HEK293 (cell line): ENCODE results near the gene TRIM9.

ENCODE experiments used
- CTCF ChIA-PET: fragments of 350-600 bp; formaldehyde crosslinking; extraction: SDS; loops from one replicate; lab custom pipeline; 2021; ENCODE audit warnings: antibody characterized with exemption; lab: Yijun Ruan, JAX
- POLR2A ChIA-PET: fragments of 300-600 bp; formaldehyde crosslinking; extraction: SDS; loops from one replicate; lab custom pipeline; 2020; ENCODE audit warnings: antibody characterized with exemption, inconsistent platforms; lab: Yijun Ruan, JAX
- H3K27ac ChIP-seq: fragments of 200-500 bp; sonication (Bioruptor generic); 2 replicates; pipeline ENCODE4 v1.5.1; 2014; ENCODE audit warnings: low read depth, low read length, control low read depth, inconsistent platforms; ENCODE audit errors: extremely low read depth
- H3K36me3 ChIP-seq, 2 experiments: fragments of 200-500 bp in 1 of 2; sonication (Bioruptor generic) in 1 of 2; 1 replicate in 1 of 2; 2 replicates in 1 of 2; pipeline ENCODE4 v1.5.1; 2014 to 2017; ENCODE audit warnings: inconsistent platforms in 2 of 2, low read length in 2 of 2; ENCODE audit not compliant: control insufficient read depth in 2 of 2, insufficient read depth in 1 of 2
- H3K4me1 ChIP-seq: fragments of 200-500 bp; sonication (Bioruptor generic); 2 replicates; pipeline ENCODE4 v1.5.1; 2014; ENCODE audit warnings: mild to moderate bottlenecking, low read length, inconsistent platforms; ENCODE audit not compliant: control insufficient read depth, insufficient read depth
- H3K4me3 ChIP-seq: 2 replicates; pipeline ENCODE4 v1.5.1; 2011; ENCODE audit warnings: low read depth, mild to moderate bottlenecking, control low read depth, low read length, moderate library complexity
- H3K9me3 ChIP-seq: fragments of 200-500 bp; sonication (Bioruptor generic); 2 replicates; pipeline ENCODE4 v1.5.1; 2014; ENCODE audit warnings: low read depth, low read length, inconsistent platforms; ENCODE audit not compliant: control insufficient read depth, insufficient read depth
- KLF7 ChIP-seq: fragments of 450-650 bp; formaldehyde crosslinking; IDR thresholded peaks from 2 replicates; pipeline ENCODE4 v1.5.1; 2016; ENCODE audit warnings: missing biosample characterization, missing genetic modification characterization, borderline replicate concordance
- SP2 ChIP-seq: fragments of 450-650 bp; formaldehyde crosslinking; IDR thresholded peaks from 2 replicates; pipeline ENCODE4 v1.5.1; 2016; ENCODE audit warnings: missing biosample characterization, missing genetic modification characterization
- TRIM28 ChIP-seq: IDR thresholded peaks from 2 replicates; pipeline ENCODE4 v1.6.1; 2011; ENCODE audit warnings: low read length, control low read depth, borderline replicate concordance
- YY1 ChIP-seq: fragments of 450-650 bp; formaldehyde crosslinking; IDR thresholded peaks from 2 replicates; pipeline ENCODE4 v1.5.1; 2018; ENCODE audit warnings: missing biosample characterization, missing genetic modification characterization
- YY2 ChIP-seq: fragments of 450-650 bp; formaldehyde crosslinking; IDR thresholded peaks from 2 replicates; pipeline ENCODE4 v1.5.1; 2016; ENCODE audit warnings: missing biosample characterization, missing genetic modification characterization
- ZBTB48 ChIP-seq: fragments of 450-650 bp; formaldehyde crosslinking; IDR thresholded peaks from 2 replicates; pipeline ENCODE4 v1.5.1; 2016; ENCODE audit warnings: missing biosample characterization, missing genetic modification characterization
- ZIC2 ChIP-seq: fragments of 450-650 bp; formaldehyde crosslinking; IDR thresholded peaks from 2 replicates; pipeline ENCODE4 v1.5.1; 2016; ENCODE audit warnings: missing biosample characterization, missing genetic modification characterization
- ZNF121 ChIP-seq: fragments of 450-650 bp; formaldehyde crosslinking; IDR thresholded peaks from 2 replicates; pipeline ENCODE4 v1.5.1; 2016; ENCODE audit warnings: missing biosample characterization, missing genetic modification characterization
- ZNF132 ChIP-seq: fragments of 450-650 bp; formaldehyde crosslinking; IDR thresholded peaks from 2 replicates; pipeline ENCODE4 v1.5.1; 2017; ENCODE audit warnings: missing biosample characterization, missing genetic modification characterization, borderline replicate concordance
- ZNF140 ChIP-seq: fragments of 450-650 bp; formaldehyde crosslinking; IDR thresholded peaks from 2 replicates; pipeline ENCODE4 v1.5.1; 2016; ENCODE audit warnings: missing biosample characterization, missing genetic modification characterization
- ZNF214 ChIP-seq: fragments of 450-650 bp; formaldehyde crosslinking; IDR thresholded peaks from 2 replicates; pipeline ENCODE4 v1.5.1; 2017; ENCODE audit warnings: missing biosample characterization, mild to moderate bottlenecking, missing genetic modification characterization, borderline replicate concordance
- ZNF23 ChIP-seq: fragments of 450-650 bp; formaldehyde crosslinking; IDR thresholded peaks from 2 replicates; pipeline ENCODE4 v1.5.1; 2016; ENCODE audit warnings: missing biosample characterization, missing genetic modification characterization, borderline replicate concordance
- ZNF302 ChIP-seq: fragments of 450-650 bp; formaldehyde crosslinking; IDR thresholded peaks from 2 replicates; pipeline ENCODE4 v1.5.1; 2016; ENCODE audit warnings: missing biosample characterization, missing genetic modification characterization, low read depth
- ZNF324 ChIP-seq: fragments of 450-650 bp; formaldehyde crosslinking; IDR thresholded peaks from 2 replicates; pipeline ENCODE4 v1.5.1; 2016; ENCODE audit warnings: missing biosample characterization, missing genetic modification characterization
- ZNF354C ChIP-seq: fragments of 450-650 bp; formaldehyde crosslinking; IDR thresholded peaks from 2 replicates; pipeline ENCODE4 v1.5.1; 2016; ENCODE audit warnings: missing biosample characterization, missing genetic modification characterization, low read depth, borderline replicate concordance
- ZNF416 ChIP-seq: fragments of 450-650 bp; formaldehyde crosslinking; IDR thresholded peaks from 2 replicates; pipeline ENCODE4 v1.5.1; 2016; ENCODE audit warnings: missing biosample characterization, missing genetic modification characterization
- ZNF549 ChIP-seq: fragments of 450-650 bp; IDR thresholded peaks from 2 replicates; pipeline ENCODE4 v1.5.1; 2018; ENCODE audit warnings: missing biosample characterization, missing genetic modification characterization, mild to moderate bottlenecking, inconsistent platforms, moderate library complexity
- ZNF707 ChIP-seq: fragments of 450-650 bp; formaldehyde crosslinking; IDR thresholded peaks from 2 replicates; pipeline ENCODE4 v1.5.1; 2016; ENCODE audit warnings: missing biosample characterization, missing genetic modification characterization
- ZNF768 ChIP-seq: fragments of 450-650 bp; formaldehyde crosslinking; IDR thresholded peaks from 2 replicates; pipeline ENCODE4 v1.5.1; 2018; ENCODE audit warnings: missing biosample characterization, mild to moderate bottlenecking, missing genetic modification characterization
- ZNF777 ChIP-seq: fragments of 450-650 bp; formaldehyde crosslinking; IDR thresholded peaks from 2 replicates; pipeline ENCODE4 v1.5.1; 2017; ENCODE audit warnings: missing biosample characterization, missing genetic modification characterization, borderline replicate concordance
- ZNF837 ChIP-seq: fragments of 450-650 bp; formaldehyde crosslinking; IDR thresholded peaks from 2 replicates; pipeline ENCODE4 v1.5.1; 2016; ENCODE audit warnings: missing biosample characterization, missing genetic modification characterization
- TF ChIP-seq, protein P1 (sequence below): fragments of 450-650 bp; formaldehyde crosslinking; IDR thresholded peaks from 2 replicates; pipeline ENCODE4 v1.5.1; 2016; ENCODE audit warnings: missing biosample characterization, missing genetic modification characterization
- TF ChIP-seq, protein P2 (sequence below): sonication (generic); formaldehyde crosslinking; IDR thresholded peaks from 2 replicates; pipeline ENCODE4 v1.8.1; 2022; ENCODE audit warnings: mild to moderate bottlenecking, moderate library complexity, missing genetic modification reagents
- TF ChIP-seq, protein P3 (sequence below): fragments of 450-650 bp; formaldehyde crosslinking; IDR thresholded peaks from 2 replicates; pipeline ENCODE4 v1.5.1; 2016; ENCODE audit warnings: missing biosample characterization, missing genetic modification characterization
- TF ChIP-seq, protein P4 (sequence below): fragments of 450-650 bp; formaldehyde crosslinking; IDR thresholded peaks from 2 replicates; pipeline ENCODE4 v1.5.1; 2016; ENCODE audit warnings: missing biosample characterization, missing genetic modification characterization
- TF ChIP-seq, protein P5 (sequence below): fragments of 450-650 bp; formaldehyde crosslinking; IDR thresholded peaks from 2 replicates; pipeline ENCODE4 v1.5.1; 2016; ENCODE audit warnings: missing biosample characterization, missing genetic modification characterization

Gene TRIM9

DNA sequence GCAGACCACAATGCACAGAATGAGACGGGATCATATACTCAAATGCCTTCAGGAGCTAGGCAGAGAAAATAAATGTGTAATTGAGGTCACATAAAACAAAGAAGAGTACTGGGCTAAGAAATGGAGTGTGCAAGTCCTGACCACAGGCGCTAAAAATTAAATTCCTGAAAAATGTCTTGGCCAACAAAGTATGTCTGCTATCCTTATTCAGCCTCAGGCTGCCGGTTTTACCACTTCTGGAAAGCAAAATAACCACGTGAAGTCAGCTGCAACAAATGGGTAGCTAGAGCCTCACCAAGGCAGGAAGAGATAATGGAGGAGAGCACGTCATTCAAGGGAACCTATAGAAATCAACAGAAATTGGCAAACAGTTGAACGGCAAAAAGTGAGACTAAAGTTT is 153.8 kb downstream of the TRIM9 start:
- H3K4me3 ChIP-seq: no peak overlapping the region
- no peak overlapping the region for H3K27ac ChIP-seq
- ChIA-PET CTCF (interaction anchor here (0.8 to 1.2 kb wide), 2 partner anchors 80 to 277 kb away, joined by 3 read pairs; no protein-coding TSS in a partner anchor), POLR2A (no interaction called here)
- TF ChIP-seq ZNF768 (tag by site-specific recombination) (no peak), ZNF549 (tag by site-specific recombination) (no peak), KLF7 (tag by site-specific recombination) (no peak), ZNF140 (tag by site-specific recombination) (no peak), ZNF324 (tag by site-specific recombination) (no peak), ZNF777 (tag by site-specific recombination) (no peak), ZNF23 (tag by site-specific recombination) (no peak), ZNF302 (tag by site-specific recombination) (no peak), YY1 (tag by site-specific recombination) (no peak), YY2 (tag by site-specific recombination) (no peak)
- TF ChIP-seq, protein P1, sequence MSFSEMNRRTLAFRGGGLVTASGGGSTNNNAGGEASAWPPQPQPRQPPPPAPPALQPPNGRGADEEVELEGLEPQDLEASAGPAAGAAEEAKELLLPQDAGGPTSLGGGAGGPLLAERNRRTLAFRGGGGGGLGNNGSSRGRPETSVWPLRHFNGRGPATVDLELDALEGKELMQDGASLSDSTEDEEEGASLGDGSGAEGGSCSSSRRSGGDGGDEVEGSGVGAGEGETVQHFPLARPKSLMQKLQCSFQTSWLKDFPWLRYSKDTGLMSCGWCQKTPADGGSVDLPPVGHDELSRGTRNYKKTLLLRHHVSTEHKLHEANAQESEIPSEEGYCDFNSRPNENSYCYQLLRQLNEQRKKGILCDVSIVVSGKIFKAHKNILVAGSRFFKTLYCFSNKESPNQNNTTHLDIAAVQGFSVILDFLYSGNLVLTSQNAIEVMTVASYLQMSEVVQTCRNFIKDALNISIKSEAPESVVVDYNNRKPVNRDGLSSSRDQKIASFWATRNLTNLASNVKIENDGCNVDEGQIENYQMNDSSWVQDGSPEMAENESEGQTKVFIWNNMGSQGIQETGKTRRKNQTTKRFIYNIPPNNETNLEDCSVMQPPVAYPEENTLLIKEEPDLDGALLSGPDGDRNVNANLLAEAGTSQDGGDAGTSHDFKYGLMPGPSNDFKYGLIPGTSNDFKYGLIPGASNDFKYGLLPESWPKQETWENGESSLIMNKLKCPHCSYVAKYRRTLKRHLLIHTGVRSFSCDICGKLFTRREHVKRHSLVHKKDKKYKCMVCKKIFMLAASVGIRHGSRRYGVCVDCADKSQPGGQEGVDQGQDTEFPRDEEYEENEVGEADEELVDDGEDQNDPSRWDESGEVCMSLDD (tag by site-specific recombination): no peak
- TF ChIP-seq, protein P2, sequence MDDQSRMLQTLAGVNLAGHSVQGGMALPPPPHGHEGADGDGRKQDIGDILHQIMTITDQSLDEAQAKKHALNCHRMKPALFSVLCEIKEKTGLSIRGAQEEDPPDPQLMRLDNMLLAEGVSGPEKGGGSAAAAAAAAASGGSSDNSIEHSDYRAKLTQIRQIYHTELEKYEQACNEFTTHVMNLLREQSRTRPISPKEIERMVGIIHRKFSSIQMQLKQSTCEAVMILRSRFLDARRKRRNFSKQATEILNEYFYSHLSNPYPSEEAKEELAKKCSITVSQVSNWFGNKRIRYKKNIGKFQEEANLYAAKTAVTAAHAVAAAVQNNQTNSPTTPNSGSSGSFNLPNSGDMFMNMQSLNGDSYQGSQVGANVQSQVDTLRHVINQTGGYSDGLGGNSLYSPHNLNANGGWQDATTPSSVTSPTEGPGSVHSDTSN (CRISPR knock-in tag): no peak
- H3K4me1 ChIP-seq: peaks cover 3% of the 10 kb centered on the region; the same call in 1 of the 2 replicates
- H3K36me3 ChIP-seq: peaks cover 11 to 33% of the 10 kb centered on the region in 2 experiments
- H3K9me3 ChIP-seq: no peaks in the 10 kb centered on the region

DNA sequence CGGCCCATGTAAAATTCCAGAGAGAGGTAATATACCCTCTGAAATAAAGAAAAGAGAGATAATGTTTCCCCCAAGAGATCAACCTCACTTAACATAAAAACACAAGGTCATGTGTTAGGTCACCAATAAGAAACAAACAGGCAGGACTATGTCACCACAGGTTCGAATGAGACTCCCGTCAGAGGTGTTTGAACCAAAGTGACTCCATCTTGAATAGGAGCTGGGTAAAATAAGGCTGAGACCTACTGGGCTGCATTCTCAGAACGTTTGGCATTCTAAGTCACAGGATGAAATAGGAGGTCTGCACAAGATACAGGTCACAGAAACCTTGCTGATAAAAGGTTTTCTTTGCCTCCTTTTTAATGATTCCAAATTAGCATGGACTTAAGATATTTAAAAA is 157.1 kb downstream of the TRIM9 start:
- Histone ChIP-seq H3K4me3 (no peak overlapping the region), H3K36me3 (peaks cover 15 to 62% of the 10 kb centered on the region in 2 experiments), H3K4me1 (no peaks in the 10 kb centered on the region), H3K9me3 (no peaks in the 10 kb centered on the region), H3K27ac (no peak overlapping the region)
- ChIA-PET CTCF (interaction anchor here (0.7 kb wide), 1 partner anchor 299 kb away, joined by 4 read pairs; no protein-coding TSS in a partner anchor), POLR2A (no interaction called here)
- TF ChIP-seq ZNF132: no peak
- no peak for TF ChIP-seq ZBTB48
- TF ChIP-seq ZNF214: no peak
- TF ChIP-seq ZIC2 (tag by site-specific recombination): no peak
- TF ChIP-seq TRIM28: no peak
- no peak for TF ChIP-seq SP2 (tag by site-specific recombination)
- TF ChIP-seq ZNF121: no peak
- no peak for TF ChIP-seq ZNF416 (tag by site-specific recombination)
- TF ChIP-seq, protein P3, sequence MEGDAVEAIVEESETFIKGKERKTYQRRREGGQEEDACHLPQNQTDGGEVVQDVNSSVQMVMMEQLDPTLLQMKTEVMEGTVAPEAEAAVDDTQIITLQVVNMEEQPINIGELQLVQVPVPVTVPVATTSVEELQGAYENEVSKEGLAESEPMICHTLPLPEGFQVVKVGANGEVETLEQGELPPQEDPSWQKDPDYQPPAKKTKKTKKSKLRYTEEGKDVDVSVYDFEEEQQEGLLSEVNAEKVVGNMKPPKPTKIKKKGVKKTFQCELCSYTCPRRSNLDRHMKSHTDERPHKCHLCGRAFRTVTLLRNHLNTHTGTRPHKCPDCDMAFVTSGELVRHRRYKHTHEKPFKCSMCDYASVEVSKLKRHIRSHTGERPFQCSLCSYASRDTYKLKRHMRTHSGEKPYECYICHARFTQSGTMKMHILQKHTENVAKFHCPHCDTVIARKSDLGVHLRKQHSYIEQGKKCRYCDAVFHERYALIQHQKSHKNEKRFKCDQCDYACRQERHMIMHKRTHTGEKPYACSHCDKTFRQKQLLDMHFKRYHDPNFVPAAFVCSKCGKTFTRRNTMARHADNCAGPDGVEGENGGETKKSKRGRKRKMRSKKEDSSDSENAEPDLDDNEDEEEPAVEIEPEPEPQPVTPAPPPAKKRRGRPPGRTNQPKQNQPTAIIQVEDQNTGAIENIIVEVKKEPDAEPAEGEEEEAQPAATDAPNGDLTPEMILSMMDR (tag by site-specific recombination): no peak
- no peak for TF ChIP-seq ZNF707 (tag by site-specific recombination)
- TF ChIP-seq, protein P4, sequence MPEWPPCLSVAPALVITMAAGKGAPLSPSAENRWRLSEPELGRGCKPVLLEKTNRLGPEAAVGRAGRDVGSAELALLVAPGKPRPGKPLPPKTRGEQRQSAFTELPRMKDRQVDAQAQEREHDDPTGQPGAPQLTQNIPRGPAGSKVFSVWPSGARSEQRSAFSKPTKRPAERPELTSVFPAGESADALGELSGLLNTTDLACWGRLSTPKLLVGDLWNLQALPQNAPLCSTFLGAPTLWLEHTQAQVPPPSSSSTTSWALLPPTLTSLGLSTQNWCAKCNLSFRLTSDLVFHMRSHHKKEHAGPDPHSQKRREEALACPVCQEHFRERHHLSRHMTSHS: no peak
- TF ChIP-seq ZNF302 (tag by site-specific recombination): no peak
- TF ChIP-seq ZNF354C (tag by site-specific recombination): no peak
- TF ChIP-seq, protein P5, sequence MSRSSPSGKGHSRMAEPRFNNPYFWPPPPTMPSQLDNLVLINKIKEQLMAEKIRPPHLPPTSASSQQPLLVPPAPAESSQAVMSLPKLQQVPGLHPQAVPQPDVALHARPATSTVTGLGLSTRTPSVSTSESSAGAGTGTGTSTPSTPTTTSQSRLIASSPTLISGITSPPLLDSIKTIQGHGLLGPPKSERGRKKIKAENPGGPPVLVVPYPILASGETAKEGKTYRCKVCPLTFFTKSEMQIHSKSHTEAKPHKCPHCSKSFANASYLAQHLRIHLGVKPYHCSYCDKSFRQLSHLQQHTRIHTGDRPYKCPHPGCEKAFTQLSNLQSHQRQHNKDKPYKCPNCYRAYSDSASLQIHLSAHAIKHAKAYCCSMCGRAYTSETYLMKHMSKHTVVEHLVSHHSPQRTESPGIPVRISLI: no peak
- TF ChIP-seq ZNF837 (tag by site-specific recombination): no peak
